ENCODE data around the gene OTUD5.
A peak's percentile ranks its signal among the peaks of the same experiment; 100 is the strongest.

The OTUD5 gene

GRCh38 chrX:48936429-48937053 lies 20.9 kb downstream of the OTUD5 start:
- DNase-seq (ENCODE audit: low read depth): no peak

GRCh38 chrX:48935301-48935670 lies 22.1 kb downstream of the OTUD5 start:
- no peak for DNase-seq (ENCODE audit: low read depth)

GRCh38 chrX:48934581-48935300 lies 22.7 kb downstream of the OTUD5 start:
- no peak for DNase-seq (ENCODE audit: low read depth)

GRCh38 chrX:48933757-48934156 lies 23.6 kb downstream of the OTUD5 start:
- DNase-seq (ENCODE audit: low read depth): no peak

- no peak for DNase-seq (ENCODE audit: low read depth)
These were observed 29.5 kb downstream of the OTUD5 start for GRCh38 chrX:48927736-48928382.

GRCh38 chrX:48927123-48927522 lies 30.3 kb downstream of the OTUD5 start:
- no peak for DNase-seq (ENCODE audit: low read depth)

- no peak for DNase-seq (ENCODE audit: low read depth)
These were observed 33.1 kb downstream of the OTUD5 start for GRCh38 chrX:48924270-48924669.

- no peak for DNase-seq (ENCODE audit: low read depth)
These were observed 33.6 kb downstream of the OTUD5 start for GRCh38 chrX:48923771-48924170.

GRCh38 chrX:48920718-48921104 lies 36.7 kb downstream of the OTUD5 start:
- no peak for DNase-seq (ENCODE audit: low read depth)

GRCh38 chrX:48919947-48920717 lies 37.3 kb downstream of the OTUD5 start:
- no peak for DNase-seq (ENCODE audit: low read depth)

- DNase-seq (ENCODE audit: low read depth): no peak
These were observed 38.0 kb downstream of the OTUD5 start for GRCh38 chrX:48919360-48919841.

GRCh38 chrX:48918643-48919340 lies 38.6 kb downstream of the OTUD5 start, which contains the start of gene PIM2:
Gene PIM2 (minus strand): TSS chrX:48919024. CDS start chrX:48918834, 190 bp downstream.
- peak; percentile 85 for DNase-seq (ENCODE audit: low read depth)

GRCh38 chrX:48918301-48918642 lies 39.1 kb downstream of the OTUD5 start:
- DNase-seq (ENCODE audit: low read depth): no peak

- DNase-seq (ENCODE audit: low read depth): peak; percentile 81
These were observed 40.0 kb downstream of the OTUD5 start for GRCh38 chrX:48917139-48918001.

- DNase-seq (ENCODE audit: low read depth): no peak
These were observed 42.6 kb downstream of the OTUD5 start for GRCh38 chrX:48914593-48915493.

GRCh38 chrX:48913605-48914366 lies 43.6 kb downstream of the OTUD5 start:
- DNase-seq (ENCODE audit: low read depth): no peak

GRCh38 chrX:48911412-48912182 lies 45.8 kb downstream of the OTUD5 start, which contains the start of gene SLC35A2:
Gene SLC35A2 (minus strand): TSS chrX:48911646. CDS start chrX:48911636, 10 bp downstream.
- peak; percentile 76 for DNase-seq (ENCODE audit: low read depth)

GRCh38 chrX:48910926-48911411 lies 46.4 kb downstream of the OTUD5 start:
- DNase-seq (ENCODE audit: low read depth): peak; percentile 44

Measured in amniotic epithelial cell (primary cell).